K562 (cell line): Measurements from ENCODE around the gene SOS2. TPM values are rescaled to one million over a fixed set of nuclear protein-coding genes. Genes with fewer than 3 reads are reported as not detected.

ENCODE experiments used
- ATAC-seq: fragments of 200-7000 bp; cut with Tn5 transposase; 3 replicates; pipeline ENCODE4 v1.9.1; 2020; ENCODE audit warnings: moderate library complexity
- BruUV-seq: library from RNA; stranded (reverse); fragments of 400-500 nt; replicated peaks from 2 replicates; lab custom pipeline; 2021; lab: Mats Ljungman, UMichigan
- CTCF ChIA-PET: fragments of 300-600 bp; formaldehyde crosslinking; extraction: SDS; loops from one replicate; lab custom pipeline; 2021; ENCODE audit warnings: low intra/inter-chr PET ratio; lab: Yijun Ruan, JAX
- POLR2A ChIA-PET: fragments of 300-600, 350-650 bp; sonication (Branson Sonifier 250); formaldehyde crosslinking; extraction: SDS; loops from one replicate; lab custom pipeline; 2021; ENCODE audit warnings: antibody characterized with exemption, inconsistent platforms; lab: Yijun Ruan, JAX
- DNase-seq, 4 experiments: peaks; one replicate each; pipeline versions ENCODE4 v3.0.0 to v3.0.0-alpha.2; 2011 to 2018; ENCODE audit warnings: low spot score in 3 of 4, mixed read lengths in 3 of 4; ENCODE audit errors: extremely low read depth in 1 of 4
- FAIRE-seq: peaks from 2 replicates; lab custom pipeline; 2011; peaks lifted over from hg19 to GRCh38; lab: Jason Lieb, UNC
- H2AFZ ChIP-seq: 2 replicates; pipeline ENCODE4 v1.6.0; 2011; ENCODE audit warnings: low read depth, low read length, control low read depth, inconsistent platforms
- H3K27ac ChIP-seq: fragments of 200-600 bp; 3 replicates; pipeline ENCODE4 v1.8.0; 2011; ENCODE audit warnings: low read depth, mild to moderate bottlenecking, control low read depth, inconsistent platforms, low read length, moderate library complexity, mixed read lengths; ENCODE audit errors: extremely low read depth
- H3K27me3 ChIP-seq, 2 experiments: fragments of 300-600 bp in 1 of 2; 2 replicates in 1 of 2; 3 replicates in 1 of 2; pipeline versions ENCODE4 v1.6.0 to v1.8.0; 2011; ENCODE audit warnings: inconsistent platforms in 2 of 2, low read length in 2 of 2, mild to moderate bottlenecking in 1 of 2, mixed read lengths in 1 of 2, moderate library complexity in 1 of 2; ENCODE audit not compliant: control insufficient read depth in 2 of 2, insufficient read depth in 2 of 2
- H3K36me3 ChIP-seq: fragments of 300-600 bp; 3 replicates; pipeline ENCODE4 v1.8.0; 2011; ENCODE audit warnings: mild to moderate bottlenecking, low read length, inconsistent platforms; ENCODE audit not compliant: control insufficient read depth, insufficient read depth
- H3K4me1 ChIP-seq, 2 experiments: fragments of 200-600 bp in 1 of 2; replicated peaks in 1 of 2; 2 replicates in 1 of 2; 3 replicates in 1 of 2; pipeline versions ENCODE4 v1.5.1 to v1.8.0; 2011; ENCODE audit warnings: inconsistent platforms in 2 of 2, low read length in 2 of 2, mild to moderate bottlenecking in 1 of 2, mixed read lengths in 1 of 2, moderate library complexity in 1 of 2; ENCODE audit not compliant: control insufficient read depth in 2 of 2, insufficient read depth in 2 of 2
- H3K4me2 ChIP-seq: 2 replicates; pipeline ENCODE4 v1.6.1; 2011; ENCODE audit warnings: low read length, control low read depth, inconsistent platforms, mixed read lengths; ENCODE audit not compliant: insufficient read depth
- H3K4me3 ChIP-seq: fragments of 200-600 bp; sonication (generic), shearing (Covaris generic); 2 replicates; pipeline ENCODE4 v1.5.1; 2016; ENCODE audit warnings: control low read depth, inconsistent platforms
- H3K79me2 ChIP-seq: fragments of 200-600 bp; 3 replicates; pipeline ENCODE4 v1.8.0; 2011; ENCODE audit warnings: low read length, inconsistent platforms; ENCODE audit not compliant: control insufficient read depth, insufficient read depth
- H3K9ac ChIP-seq, 2 experiments: 2 replicates each; pipeline versions ENCODE4 v1.6.0 to v1.6.1; 2011; ENCODE audit warnings: low read depth in 2 of 2, low read length in 2 of 2, control low read depth in 1 of 2, inconsistent platforms in 1 of 2, mild to moderate bottlenecking in 1 of 2, mixed read lengths in 1 of 2; ENCODE audit not compliant: insufficient read depth in 1 of 2
- H3K9me1 ChIP-seq: one replicate; pipeline ENCODE4 v1.6.0; 2011; ENCODE audit warnings: inconsistent platforms, mild to moderate bottlenecking, low read length, moderate library complexity; ENCODE audit not compliant: control insufficient read depth, insufficient read depth
- H3K9me3 ChIP-seq: replicated peaks from 2 replicates; pipeline ENCODE4 v1.5.1; 2011; ENCODE audit warnings: low read depth, low read length, inconsistent platforms; ENCODE audit not compliant: control insufficient read depth, insufficient read depth
- H4K20me1 ChIP-seq: replicated peaks from 2 replicates; pipeline ENCODE4 v1.6.1; 2011; ENCODE audit warnings: low read length, inconsistent platforms, mixed read lengths; ENCODE audit not compliant: control insufficient read depth, insufficient read depth
- ADNP ChIP-seq: fragments of 200-800 bp; sonication (Bioruptor generic); IDR thresholded peaks from 2 replicates; pipeline ENCODE4 v1.6.1; 2016; ENCODE audit warnings: missing genetic modification characterization, missing compliant biosample characterization
- NFXL1 ChIP-seq: fragments of 450-650 bp; formaldehyde crosslinking; IDR thresholded peaks from 2 replicates; pipeline ENCODE4 v1.4.0; 2021; ENCODE audit warnings: mild to moderate bottlenecking
- SPI1 ChIP-seq: IDR thresholded peaks from 2 replicates; pipeline ENCODE4 v1.6.1; 2011; ENCODE audit warnings: low read depth, low read length, control low read depth, borderline replicate concordance
- SREBF2 ChIP-seq: sonication (generic); formaldehyde crosslinking; IDR thresholded peaks from 2 replicates; pipeline ENCODE4 v1.4.0; 2020; ENCODE audit warnings: mild to moderate bottlenecking, missing genetic modification reagents
- WGBS: fragments of 100-300 bp; shearing (Covaris generic); methylation state at CpG from one replicate; pipeline ENCODE4 v1.1.6; 2016; ENCODE audit warnings: low coverage, mixed read lengths; ENCODE audit not compliant: insufficient coverage; ENCODE audit errors: missing lambda C conversion rate; 5-methylcytosine and 5-hydroxymethylcytosine counted together
- in situ Hi-C: fragments of 300-500 bp; cut with MboI; formaldehyde crosslinking; loops from 4 replicates; pipeline ENCODE4 v1.15.0; 2018; ENCODE audit warnings: inconsistent platforms, mixed read lengths
- intact Hi-C: fragments of 100-400 bp; cut with micrococcal nuclease; formaldehyde crosslinking; loops from 2 replicates; pipeline ENCODE4 v1.14.2; 2022
- polyA plus RNA-seq, 8 experiments: library from polyadenylated mRNA; depleted of rRNA in 4 of 8; stranded (reverse) in 5 of 8; unstranded in 3 of 8; fragments of >200 nt; fragmentation: Nextera tagmentation in 2 of 8; fragmentation: Illumina TruSeq in 1 of 8; extraction: Ambion mirVana in 2 of 8; extraction: Trizol in 1 of 8; gene quantifications; 2 replicates each; pipeline versions ENCODE4 v1.2.1 to v1.2.3, GENCODE V29; 2011 to 2014; ENCODE audit warnings: inconsistent platforms in 1 of 8, missing spikeins in 1 of 8
- total RNA-seq, 7 experiments: library from RNA; depleted of rRNA in 6 of 7; stranded (reverse); fragments of >200 nt in 6 of 7; fragmentation: Illumina TruSeq in 2 of 7; extraction: Trizol in 2 of 7; gene quantifications; 2 replicates each; pipeline versions ENCODE4 v1.2.1 to v1.2.3, GENCODE V29; 2011 to 2021; ENCODE audit warnings: low replicate concordance in 1 of 7
- TF ChIP-seq, protein P1 (sequence below): fragments of 450-650 bp; IDR thresholded peaks from 2 replicates; pipeline ENCODE4 v1.6.1; 2016; ENCODE audit warnings: antibody characterized with exemption
- TF ChIP-seq, protein P2 (sequence below): fragments of 450-650 bp; IDR thresholded peaks from 2 replicates; pipeline ENCODE4 v1.6.1; 2017; ENCODE audit warnings: antibody characterized with exemption, mild to moderate bottlenecking
- TF ChIP-seq, protein P3 (sequence below): fragments of 250-450 bp; sonication (Bioruptor Pico); IDR thresholded peaks from 2 replicates; pipeline ENCODE4 v1.8.0; 2021; ENCODE audit warnings: moderate library complexity, mild to moderate bottlenecking, inconsistent platforms
- TF ChIP-seq, protein P4 (sequence below): fragments of 250-450 bp; sonication (Bioruptor Pico); IDR thresholded peaks from 2 replicates; pipeline ENCODE4 v1.5.0; 2021

SOS2 gene
- total and polyA plus RNA-seq, 9 of the 15 experiments (the other 6 are each of a cell fraction or from before 2014, with no cell fraction given) = 2.2 to 13.1 (median 10.5) TPM

DNA sequence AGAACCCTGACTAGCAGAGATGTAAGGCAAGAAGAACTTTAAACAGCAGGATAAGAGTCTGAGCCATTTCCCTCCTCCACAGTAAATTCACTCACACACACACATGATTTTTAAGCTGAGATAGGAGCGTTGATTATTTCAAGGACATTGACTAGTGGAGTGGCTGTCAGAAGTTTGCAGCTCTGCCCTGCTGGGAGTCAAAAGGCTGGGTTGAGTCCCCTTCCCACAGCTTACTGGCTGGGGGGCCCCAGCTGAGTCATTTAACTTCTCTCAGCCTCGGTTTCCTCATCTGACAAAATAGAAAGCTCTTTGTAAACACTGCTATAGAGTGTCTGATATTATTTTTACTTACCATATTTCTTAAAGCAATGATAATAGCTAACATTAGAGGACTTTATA is 143.3 kb downstream of the SOS2 start:
- H3K4me3 ChIP-seq = no peak overlapping the region
- peak overlapping the region; percentile 32; the same call in 1 of the 3 replicates for H3K27ac ChIP-seq
- no peak overlapping the region for H3K9ac ChIP-seq
- no peaks in the 10 kb centered on the region for H3K79me2 ChIP-seq
- peak overlapping the region; percentile 17; the same call in 1 of the 2 replicates for H3K4me2 ChIP-seq
- no peaks in the 10 kb centered on the region for H3K36me3 ChIP-seq
- TF ChIP-seq SPI1 (no peak), NFXL1 (no peak), SREBF2 (no peak), ADNP (tag) (no peak)
- TF ChIP-seq, protein P1, sequence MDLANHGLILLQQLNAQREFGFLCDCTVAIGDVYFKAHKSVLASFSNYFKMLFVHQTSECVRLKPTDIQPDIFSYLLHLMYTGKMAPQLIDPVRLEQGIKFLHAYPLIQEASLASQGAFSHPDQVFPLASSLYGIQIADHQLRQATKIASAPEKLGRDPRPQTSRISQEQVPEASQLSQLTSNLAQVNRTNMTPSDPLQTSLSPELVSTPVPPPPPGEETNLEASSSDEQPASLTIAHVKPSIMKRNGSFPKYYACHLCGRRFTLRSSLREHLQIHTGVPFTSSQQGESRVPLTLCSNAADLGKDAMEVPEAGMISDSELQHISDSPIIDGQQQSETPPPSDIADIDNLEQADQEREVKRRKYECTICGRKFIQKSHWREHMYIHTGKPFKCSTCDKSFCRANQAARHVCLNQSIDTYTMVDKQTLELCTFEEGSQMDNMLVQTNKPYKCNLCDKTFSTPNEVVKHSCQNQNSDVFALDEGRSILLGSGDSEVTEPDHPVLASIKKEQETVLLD = no peak
- TF ChIP-seq, protein P2, sequence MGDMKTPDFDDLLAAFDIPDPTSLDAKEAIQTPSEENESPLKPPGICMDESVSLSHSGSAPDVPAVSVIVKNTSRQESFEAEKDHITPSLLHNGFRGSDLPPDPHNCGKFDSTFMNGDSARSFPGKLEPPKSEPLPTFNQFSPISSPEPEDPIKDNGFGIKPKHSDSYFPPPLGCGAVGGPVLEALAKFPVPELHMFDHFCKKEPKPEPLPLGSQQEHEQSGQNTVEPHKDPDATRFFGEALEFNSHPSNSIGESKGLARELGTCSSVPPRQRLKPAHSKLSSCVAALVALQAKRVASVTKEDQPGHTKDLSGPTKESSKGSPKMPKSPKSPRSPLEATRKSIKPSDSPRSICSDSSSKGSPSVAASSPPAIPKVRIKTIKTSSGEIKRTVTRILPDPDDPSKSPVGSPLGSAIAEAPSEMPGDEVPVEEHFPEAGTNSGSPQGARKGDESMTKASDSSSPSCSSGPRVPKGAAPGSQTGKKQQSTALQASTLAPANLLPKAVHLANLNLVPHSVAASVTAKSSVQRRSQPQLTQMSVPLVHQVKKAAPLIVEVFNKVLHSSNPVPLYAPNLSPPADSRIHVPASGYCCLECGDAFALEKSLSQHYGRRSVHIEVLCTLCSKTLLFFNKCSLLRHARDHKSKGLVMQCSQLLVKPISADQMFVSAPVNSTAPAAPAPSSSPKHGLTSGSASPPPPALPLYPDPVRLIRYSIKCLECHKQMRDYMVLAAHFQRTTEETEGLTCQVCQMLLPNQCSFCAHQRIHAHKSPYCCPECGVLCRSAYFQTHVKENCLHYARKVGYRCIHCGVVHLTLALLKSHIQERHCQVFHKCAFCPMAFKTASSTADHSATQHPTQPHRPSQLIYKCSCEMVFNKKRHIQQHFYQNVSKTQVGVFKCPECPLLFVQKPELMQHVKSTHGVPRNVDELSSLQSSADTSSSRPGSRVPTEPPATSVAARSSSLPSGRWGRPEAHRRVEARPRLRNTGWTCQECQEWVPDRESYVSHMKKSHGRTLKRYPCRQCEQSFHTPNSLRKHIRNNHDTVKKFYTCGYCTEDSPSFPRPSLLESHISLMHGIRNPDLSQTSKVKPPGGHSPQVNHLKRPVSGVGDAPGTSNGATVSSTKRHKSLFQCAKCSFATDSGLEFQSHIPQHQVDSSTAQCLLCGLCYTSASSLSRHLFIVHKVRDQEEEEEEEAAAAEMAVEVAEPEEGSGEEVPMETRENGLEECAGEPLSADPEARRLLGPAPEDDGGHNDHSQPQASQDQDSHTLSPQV = no peak
- TF ChIP-seq, protein P3, sequence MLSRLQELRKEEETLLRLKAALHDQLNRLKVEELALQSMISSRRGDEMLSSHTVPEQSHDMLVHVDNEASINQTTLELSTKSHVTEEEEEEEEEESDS = no peak
- TF ChIP-seq, protein P4, sequence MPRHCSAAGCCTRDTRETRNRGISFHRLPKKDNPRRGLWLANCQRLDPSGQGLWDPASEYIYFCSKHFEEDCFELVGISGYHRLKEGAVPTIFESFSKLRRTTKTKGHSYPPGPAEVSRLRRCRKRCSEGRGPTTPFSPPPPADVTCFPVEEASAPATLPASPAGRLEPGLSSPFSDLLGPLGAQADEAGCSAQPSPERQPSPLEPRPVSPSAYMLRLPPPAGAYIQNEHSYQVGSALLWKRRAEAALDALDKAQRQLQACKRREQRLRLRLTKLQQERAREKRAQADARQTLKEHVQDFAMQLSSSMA = no peak
- DNase-seq (no peak), FAIRE-seq (no peak), ATAC-seq (peak; percentile 35; the same call in 2 of the 3 replicates)
- H3K4me1 ChIP-seq = peaks cover 0 to 21% of the 10 kb centered on the region in 2 experiments; a peak in 3 of 5 replicates
- H2AFZ ChIP-seq = 0 out of 2 replicates have a peak overlapping the region, but pooled peaks have one; percentile 35
- in situ Hi-C loops = no loop called here
- intact Hi-C loops = no loop called here
- H4K20me1 ChIP-seq = no peaks in the 10 kb centered on the region
- no peaks in the 10 kb centered on the region for H3K27me3 ChIP-seq
- no peaks in the 10 kb centered on the region for H3K9me1 ChIP-seq
- ChIA-PET CTCF (no interaction called here), POLR2A (interaction anchor here (1.0 kb wide), 1 partner anchor 238 kb away, joined by 3 read pairs; no protein-coding TSS in a partner anchor)
- no peaks in the 10 kb centered on the region for H3K9me3 ChIP-seq
- no TSS peak for BruUV-seq
- WGBS = 14% methylated on average over 2 of the region's 2 CpGs
